GM18858 (cell line): Measurements from ENCODE around the gene ILKAP.
"Not testable (repeated sequence)": the region's sequence is repeated elsewhere in the genome, so short reads cannot be mapped to it uniquely, and the experiment has no call there.

Experiments used
- ATAC-seq: cut with Tn5 transposase; IDR thresholded peaks from one replicate; pipeline ENCODE4 v1.9.1; 2021; ENCODE audit not compliant: unreplicated experiment

Gene ILKAP

DNA sequence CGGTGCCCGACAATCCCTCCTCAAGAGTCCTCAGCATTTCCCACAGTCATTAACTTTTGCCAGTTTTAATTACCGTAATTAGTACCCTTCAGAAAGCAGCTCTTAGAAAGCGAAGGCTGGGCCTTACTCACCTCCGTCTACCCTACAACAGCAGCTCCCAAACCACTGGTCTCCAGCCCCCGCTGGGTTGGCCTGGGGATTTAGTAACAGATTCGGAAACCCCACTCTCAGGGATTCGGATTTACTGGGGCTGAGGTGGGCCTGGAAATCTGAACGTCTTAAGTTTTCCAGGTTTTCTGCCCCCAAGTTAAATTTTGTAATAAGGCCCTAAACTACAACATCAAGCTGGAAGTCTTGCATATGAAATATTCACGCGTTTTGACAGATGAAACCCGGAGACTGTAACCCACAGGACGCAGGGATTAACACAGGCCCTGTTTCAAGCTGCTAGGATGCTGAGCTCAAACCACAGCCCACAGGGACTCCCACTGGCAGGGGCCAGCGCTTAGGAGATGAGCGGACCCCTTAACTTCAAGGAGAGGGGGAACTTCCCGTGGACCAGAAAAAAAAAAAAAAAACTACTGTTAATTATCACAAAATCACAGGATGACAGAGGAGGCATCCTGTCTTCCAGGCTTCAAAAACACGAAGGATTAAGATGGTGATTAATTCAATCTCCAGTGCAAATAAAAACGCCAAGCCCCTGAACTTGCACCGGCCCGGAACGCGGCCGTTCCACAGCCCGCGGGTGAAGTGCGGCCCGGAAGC is 985 bp downstream of the ILKAP start:
- no peak for ATAC-seq

DNA sequence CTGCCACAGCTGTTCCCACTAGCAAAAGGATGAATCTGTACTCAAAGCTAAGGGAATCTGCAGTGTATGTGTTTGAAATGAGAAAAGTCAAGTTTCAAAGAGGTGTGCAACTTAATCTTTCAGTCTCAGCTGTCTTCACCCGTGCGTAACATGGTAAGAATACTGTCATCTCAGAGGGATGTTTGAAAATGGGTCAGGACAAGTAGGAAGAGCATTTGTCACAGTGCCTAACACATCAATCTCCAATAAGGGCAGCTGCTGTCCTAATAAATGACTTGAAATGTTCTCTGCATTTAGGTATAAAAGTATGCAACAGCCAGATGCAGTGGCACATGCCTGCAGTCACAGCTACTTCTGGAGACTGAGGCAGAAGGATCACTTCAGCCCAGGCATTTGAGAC is 13.1 kb downstream of the ILKAP start:
- ATAC-seq, result no peak

DNA sequence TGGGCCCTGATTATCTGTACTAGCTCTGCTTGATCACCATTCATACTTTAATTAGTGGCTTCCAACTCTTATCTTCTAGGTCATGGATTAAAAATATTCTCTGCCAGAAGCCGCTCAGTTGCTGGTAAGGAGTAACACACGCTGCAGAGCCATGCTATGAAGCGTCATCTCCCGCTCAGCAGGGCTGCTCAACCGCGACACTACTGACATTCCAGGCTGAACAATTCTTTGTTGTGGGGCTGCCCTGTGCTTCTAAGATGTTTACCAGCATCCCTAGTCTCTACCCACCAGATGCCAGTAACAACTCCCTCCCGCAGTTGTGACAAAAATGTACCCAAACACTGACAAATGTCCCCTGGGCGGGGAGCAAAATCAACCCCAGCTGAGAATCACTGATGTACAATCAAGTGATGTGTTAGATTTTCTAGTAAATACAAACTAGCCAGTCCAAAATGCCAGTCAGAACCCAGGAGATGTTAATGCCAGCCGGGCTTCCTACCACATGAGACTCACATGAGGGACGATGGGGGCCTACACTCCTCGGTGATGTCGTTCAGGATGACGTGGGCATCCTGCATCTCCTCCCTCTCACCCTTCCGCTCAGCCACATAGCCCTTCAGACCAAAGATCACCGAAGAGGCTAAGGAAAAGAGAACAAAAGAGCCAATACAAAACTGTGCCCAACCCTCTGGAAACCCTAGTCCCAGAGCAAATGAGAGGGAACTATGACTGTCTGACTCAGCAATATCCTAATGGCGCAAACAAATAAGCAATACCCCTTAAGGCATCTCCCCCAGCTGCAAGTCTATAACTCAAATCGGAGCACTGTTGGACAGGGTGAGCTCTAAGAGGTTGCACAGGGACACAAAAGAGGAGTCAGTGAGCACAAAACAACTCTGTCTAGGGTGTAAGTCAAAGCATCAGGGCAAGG is 15.6 kb downstream of the ILKAP start:
- no peak for ATAC-seq

DNA sequence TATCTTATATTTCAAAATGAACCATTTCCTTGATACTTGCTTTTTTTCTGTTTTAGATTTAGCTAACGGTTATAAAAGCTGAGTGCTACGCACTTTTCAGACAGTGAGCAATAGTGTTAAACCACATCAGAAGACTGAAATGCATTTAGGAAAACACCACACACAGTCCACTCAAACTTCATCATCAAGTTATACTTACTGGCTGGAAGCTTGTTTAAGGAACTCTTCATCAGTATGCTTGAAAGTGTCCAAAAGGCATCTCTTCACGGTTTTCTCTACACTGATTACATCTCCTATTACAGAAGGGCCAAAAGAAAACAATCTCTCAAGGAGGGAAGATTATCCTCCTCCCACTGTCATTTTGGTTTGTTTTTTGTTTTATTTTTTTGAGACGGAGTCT is 19.7 kb downstream of the ILKAP start:
- ATAC-seq, result no peak

DNA sequence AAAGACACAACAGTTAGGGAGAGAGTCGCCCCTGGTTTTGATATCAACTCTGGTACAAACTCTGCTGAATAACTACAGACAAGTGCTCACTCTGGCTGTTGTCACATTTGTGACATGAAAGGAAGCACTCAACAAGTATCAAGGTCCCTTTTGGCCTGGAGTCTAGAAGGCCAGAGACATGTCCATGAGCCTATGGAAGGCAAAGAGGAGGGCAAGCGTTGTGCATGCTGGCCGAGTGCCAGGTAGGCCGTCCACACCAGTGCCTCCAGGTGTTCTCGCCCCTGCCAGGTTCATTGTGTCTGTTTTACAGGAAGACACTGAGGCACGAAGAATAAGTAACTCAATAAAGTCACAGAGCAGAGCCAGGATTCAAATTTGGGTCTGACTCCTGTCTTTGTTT is 21.1 kb downstream of the ILKAP start:
- ATAC-seq, result no peak

DNA sequence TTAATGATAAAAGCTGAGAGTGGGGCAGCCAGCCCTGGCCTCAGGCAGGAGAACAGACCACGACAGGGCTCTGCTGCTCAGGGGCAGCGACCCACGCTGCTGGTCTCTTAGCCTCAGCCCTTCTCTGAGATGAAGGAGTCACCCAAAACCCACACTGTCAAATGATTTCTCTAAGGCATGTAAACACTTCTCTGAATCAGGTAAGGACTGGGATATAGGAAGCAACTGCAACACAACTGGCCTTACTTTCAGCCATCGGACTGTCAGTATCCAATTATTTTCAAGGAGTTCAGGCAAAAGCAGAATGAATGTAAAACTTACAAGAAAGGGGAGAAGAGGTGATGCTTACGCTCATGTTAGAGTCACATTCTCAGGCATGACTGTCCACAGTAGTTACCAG is 22.9 kb downstream of the ILKAP start:
- no peak for ATAC-seq

DNA sequence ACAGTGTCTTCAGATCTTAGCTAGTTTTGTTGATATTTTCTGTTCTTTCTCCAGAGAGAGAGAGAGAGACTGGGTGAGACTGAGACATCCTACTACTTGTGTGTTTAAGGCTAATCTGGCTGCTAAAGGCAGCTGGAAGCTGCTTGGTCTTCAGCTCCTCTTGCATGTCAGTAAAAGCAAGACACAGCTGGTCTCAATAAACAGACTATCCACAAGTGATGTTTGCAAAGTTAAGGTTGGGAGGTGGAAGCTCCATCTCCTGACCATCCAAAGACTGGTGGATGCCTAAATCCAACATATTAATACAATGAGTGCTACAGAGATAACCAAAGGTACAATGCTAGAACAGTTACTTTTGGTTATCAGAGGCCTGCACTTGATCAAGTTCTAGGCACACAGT is 26.9 kb downstream of the ILKAP start:
- no peak for ATAC-seq

DNA sequence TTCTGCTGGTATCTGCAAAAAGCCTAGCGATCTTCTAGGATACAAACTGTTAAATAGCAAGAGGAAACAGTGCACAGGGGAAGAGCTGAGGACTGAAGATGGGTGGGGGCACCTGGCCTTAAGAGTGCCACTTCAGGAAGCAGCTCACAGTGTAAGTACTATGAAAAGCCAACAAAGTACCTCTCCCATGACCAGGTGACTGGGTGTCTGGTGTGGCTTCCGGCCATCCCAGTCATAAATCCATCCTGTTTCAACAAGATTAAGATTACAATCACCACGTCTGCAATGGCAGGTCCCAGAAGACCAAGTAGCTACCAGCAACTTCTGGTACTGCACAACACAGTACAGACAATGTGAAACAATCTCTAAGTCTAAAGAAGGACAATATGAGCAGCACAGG is 28.8 kb downstream of the ILKAP start:
- no peak for ATAC-seq

DNA sequence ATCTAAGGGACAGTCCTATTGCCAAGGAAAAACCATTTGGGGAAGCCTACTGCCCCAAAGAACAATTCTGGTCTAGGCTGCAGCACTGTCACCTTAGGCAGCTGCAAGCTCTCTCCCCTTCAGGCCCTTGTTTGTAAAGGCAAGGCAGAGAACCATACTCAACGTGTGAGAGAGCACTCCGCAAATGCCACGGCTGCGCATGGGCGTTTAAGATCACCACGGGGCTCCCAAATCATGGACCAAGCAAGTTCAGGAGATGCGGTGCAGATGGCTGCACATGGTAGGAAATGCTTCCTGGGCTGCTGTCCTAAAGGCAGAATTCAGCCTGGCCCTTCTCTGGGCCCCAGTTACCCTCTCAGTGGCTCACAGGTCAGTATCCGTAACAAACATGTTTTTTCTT is 29.2 kb downstream of the ILKAP start:
- no peak for ATAC-seq

DNA sequence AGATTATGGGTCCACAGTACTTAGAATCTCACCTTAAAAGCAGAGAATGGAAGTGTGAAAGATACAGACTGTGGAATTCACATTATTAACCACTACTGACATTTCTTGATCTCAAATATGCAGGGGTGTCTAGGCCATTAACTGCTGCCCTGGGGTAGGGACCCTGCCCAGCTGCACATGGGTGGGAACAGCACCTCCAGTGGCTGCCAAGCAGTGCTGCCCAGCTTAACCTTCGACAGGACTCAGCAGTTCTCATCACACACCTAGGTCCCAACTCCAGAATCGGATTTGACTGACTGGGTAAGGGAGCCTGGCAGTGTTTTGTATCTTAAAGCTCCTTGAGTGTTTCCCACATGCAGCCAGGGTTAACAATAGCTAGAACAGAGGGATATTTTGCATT is 29.8 kb downstream of the ILKAP start:
- no peak for ATAC-seq

DNA sequence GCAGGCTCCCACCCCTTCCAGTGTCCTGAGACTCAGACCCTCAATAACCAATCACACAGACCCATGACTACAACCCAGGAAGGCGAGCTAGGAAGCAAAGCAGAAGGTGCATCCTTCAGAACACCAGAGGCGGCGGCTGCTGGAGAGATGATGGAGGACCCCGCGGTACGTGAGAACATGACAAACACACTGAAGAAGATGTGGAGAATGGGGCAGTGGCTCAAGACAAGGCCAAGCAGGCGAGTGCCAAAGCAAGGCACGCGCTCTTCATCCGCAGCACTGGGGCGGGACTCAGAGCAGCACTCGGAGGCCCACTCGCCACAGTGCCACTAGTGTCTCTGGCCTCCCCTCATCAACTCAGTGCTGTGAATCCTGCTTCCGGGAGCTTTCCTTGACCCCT is 31.1 kb downstream of the ILKAP start:
- ATAC-seq, result no peak

DNA sequence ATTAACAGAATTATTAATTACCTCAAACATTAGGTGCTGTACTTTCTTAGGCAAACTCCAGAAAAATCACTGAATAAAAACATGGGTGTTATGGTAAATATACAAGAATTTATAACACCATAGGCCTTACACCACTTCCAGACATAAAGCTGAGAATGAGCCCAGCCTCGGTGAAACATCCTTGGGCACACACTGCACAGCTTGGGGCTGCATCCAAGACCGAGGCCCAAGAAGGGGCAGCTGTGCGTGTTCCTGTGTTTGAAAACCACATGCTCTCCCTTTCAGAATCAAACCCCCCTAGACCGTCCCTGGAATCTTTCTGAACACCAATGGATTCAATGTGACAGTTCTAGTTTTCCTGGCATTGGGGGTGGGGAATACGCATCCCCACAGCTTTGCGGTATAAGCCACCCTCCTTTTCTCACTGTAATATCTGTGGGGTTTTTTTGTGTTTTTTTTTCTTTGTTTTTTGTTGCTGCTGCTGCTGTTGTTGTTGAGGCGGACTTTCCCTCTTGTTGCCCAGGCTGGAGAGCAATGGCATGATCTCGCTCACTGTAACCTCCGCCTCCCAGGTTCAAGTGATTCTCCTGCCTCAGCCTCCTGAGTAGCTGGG is 31.8 kb downstream of the ILKAP start:
- ATAC-seq, result no peak

DNA sequence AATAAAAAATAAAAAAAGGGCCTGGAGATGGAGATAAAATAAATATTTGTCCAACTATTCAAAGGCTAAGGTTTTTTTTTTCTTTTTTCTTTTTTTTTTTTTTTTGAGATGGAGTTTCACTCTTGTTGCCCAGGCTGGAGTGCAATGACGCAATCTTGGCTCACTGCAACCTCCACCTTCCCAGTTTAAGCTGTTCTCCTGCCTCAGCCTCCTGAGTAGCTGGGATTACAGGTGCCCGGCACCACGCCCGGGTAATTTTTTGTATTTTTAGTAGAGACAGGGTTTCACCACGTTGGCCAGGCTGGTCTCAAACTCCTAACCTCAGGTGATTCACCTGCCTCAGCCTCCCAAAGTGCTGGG is 32.4 kb downstream of the ILKAP start:
- ATAC-seq, result not testable (repeated sequence)

DNA sequence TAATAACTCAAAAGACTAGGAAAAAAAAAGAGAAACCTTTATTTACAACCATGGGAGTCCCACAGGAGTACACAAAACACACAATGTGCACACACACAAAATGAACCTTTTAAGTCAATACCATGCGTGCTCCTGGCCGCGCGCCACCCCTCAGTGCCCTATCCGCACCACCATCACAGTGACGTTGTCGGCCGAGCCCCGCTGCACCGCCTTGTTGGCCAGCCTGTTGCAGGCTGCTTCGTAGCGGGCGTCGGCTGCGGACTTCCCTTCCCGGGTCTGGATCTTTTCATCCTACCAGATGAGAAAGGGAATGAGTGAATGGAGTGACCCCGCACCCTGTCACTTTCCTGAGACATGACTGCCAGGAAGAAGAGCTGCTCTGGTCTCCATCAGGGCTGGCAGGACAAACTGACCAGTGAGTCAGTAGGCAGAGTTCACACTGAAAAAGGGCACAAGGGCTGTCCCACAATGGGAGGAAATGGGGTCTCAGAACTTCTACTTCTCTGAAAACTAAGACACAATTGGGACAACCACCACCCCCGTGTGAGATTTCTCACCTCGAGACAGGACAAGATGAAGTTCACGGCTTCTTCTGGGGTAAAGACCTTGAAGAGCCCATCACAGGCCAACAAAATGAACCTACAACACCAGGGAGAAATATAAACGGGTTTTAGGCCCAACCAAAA is 33.0 kb downstream of the ILKAP start:
- ATAC-seq, result no peak

DNA sequence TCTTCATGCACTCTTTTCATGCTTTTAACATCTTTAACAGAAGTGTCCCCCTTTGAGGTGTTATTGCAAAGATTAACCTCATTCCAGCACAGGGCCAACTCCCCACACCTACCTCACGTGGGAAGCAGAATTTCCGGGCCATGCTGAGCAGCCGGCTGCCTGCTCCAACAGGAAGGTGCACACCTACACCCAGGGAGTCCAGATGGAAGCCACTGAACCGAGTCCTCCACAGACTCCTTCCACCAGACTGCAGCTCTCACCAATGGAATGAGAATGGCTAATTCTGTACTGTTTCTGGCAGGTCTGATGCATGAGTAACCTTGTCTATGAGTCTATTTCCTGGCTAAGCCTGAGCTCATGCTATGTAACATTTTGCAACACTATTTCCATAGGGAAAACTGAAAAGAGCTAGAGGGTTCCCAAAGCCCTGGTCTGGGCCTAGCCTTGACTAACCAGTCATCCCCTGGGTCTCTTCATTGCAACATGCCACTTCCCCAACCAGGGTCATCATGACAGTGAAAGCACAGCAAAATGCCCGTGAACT is 33.7 kb downstream of the ILKAP start:
- no peak for ATAC-seq

DNA sequence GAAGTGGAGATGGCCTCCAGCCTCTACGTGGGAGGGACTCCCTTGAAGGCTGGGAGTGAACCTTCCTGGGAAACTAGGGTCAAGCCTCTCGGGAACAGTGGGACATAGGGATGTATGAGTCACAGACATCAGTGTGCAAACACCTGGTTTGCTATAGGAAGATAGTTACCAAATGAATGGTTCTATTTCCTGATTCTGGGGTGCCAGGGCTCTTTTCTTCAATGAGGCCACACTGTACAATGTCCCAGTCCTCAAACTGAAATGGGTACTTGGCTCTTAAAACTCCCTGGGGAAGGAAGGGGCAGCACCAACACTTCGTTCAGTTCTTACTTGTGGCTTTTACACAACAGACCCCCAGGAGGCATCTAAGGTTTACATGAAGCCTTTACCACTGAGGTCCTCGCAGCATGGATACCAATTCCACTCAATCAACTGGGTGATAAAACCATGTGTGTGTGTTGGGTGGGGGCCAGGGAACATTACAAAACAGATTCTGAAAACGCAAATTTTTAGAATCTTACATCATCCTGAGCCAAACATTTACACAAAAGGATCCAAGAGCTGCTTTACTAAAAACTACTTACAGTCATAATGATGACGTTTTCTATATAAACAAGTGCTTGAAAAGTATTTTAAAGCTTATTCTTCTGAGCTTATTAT is 34.3 kb downstream of the ILKAP start:
- ATAC-seq, result no peak

DNA sequence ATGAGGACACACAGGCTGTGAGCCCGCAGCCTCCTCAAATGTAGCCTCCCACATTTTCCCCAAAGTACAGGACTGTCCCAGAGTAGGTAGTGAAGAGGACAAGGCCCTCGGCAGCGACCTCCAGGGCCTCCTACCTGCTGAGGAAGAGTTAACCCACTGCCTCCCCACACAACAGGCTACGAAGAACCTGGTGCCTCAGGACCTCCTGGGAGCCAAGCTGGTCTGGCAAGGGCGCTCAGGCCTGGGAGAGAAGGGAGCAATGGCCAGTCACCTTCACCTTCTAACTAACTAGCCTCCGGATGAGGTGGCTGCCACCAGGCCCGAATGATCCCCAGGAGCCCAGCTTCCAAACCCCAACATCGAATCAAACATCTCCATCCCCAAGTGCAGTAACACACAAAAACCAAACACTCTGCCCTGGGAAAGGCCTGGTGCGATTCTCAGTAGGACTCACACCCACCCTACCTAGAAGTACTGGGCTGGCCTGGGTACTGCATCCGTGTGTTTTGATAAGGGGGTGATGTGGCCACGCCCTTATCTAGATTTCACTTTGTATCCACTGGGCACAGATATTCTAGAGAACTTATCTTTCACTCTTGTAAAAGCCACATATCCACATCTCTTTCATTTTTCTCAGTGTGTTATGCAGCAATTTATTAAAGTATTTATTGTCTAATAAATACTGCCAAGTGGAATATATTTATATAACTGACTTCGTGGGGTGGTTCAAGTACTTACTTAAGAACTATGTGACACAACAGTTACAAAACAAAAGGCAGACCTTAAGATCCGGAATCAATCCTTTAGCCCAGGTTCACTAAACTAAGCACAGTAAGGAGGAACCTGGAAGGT is 35.1 kb downstream of the ILKAP start:
- ATAC-seq, result no peak

DNA sequence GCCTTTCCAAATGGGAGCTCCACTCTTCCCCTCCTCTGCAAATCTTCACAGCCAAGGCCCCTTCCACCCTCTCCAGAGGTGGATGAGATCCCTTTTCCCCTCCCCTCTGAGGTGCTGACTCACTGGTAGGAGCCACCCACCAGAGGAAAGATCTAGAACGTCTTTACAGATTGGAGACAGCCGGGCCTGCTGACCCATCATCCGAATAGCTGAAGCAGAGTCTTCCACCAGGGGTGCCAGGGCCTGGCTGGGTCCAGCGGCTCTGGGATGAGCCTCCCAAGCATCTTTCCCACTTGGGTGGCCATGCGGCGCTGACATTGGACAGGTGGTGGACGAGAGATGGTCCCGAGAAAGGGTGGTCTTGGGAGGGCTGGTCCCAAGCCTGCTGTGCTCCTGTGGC is 35.7 kb downstream of the ILKAP start:
- ATAC-seq, result no peak

DNA sequence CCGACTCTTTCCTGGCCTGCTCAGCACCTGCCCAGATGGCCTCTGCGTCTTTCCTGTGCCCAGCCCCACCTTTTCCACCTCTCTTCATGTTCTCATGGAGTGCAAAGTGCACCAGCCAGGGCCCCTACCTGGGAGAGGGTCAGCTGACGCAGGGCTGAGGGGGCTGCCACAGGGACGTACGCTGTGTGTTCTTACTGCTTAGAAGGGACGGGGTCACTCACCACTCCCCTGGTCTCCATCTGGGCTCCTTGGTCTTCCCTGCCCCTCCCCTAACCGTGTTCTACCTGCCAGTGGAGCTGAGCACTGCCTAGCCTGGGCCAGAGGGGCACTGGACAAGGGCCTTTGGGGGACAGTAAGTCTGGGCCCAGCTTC is 36.2 kb downstream of the ILKAP start:
- no peak for ATAC-seq
